Aorta (tissue), 5 donors: ENCODE data around the gene GTF2F2. TPM values are rescaled to one million over a fixed set of nuclear protein-coding genes. Genes with fewer than 3 reads are reported as not detected.
"Not testable (repeated sequence)": the region's sequence is repeated elsewhere in the genome, so short reads cannot be mapped to it uniquely, and the experiment has no call there.

Source experiments
- ATAC-seq: fragments of 200-7000 bp; cut with Tn5 transposase; one replicate; pipeline ENCODE4 v1.9.1; 2022; ENCODE audit warnings: moderate library complexity; ENCODE audit not compliant: low FRiP score
- DNase-seq, 2 donors: peaks; one replicate each; pipeline ENCODE4 v3.0.0-alpha.2; 2020
- H3K27ac ChIP-seq, 2 donors: one replicate each; pipeline ENCODE4 v1.5.1; 2013; ENCODE audit warnings: low read length in 2 of 2, mild to moderate bottlenecking in 2 of 2, moderate library complexity in 2 of 2, control low read depth in 1 of 2, inconsistent platforms in 1 of 2, low read depth in 1 of 2
- H3K27me3 ChIP-seq, 2 donors: one replicate each; pipeline ENCODE4 v1.6.1; 2013; ENCODE audit warnings: control low read depth in 1 of 2, low read length in 1 of 2, mild to moderate bottlenecking in 1 of 2, moderate library complexity in 1 of 2; ENCODE audit not compliant: insufficient read depth in 2 of 2, control insufficient read depth in 1 of 2
- H3K36me3 ChIP-seq, 2 donors: one replicate each; pipeline ENCODE4 v1.6.1; 2013; ENCODE audit warnings: control low read depth in 1 of 2, low read length in 1 of 2, mild to moderate bottlenecking in 1 of 2; ENCODE audit not compliant: insufficient read depth in 2 of 2, control insufficient read depth in 1 of 2
- H3K4me1 ChIP-seq, 2 donors: one replicate each; pipeline ENCODE4 v1.6.1; 2013; ENCODE audit warnings: low read length in 2 of 2, control low read depth in 1 of 2, mild to moderate bottlenecking in 1 of 2, moderate library complexity in 1 of 2; ENCODE audit not compliant: insufficient read depth in 2 of 2, control insufficient read depth in 1 of 2
- H3K4me3 ChIP-seq, 2 donors: one replicate each; pipeline ENCODE4 v1.5.1; 2013; ENCODE audit warnings: low read length in 2 of 2, control low read depth in 1 of 2, mild to moderate bottlenecking in 1 of 2
- H3K9me3 ChIP-seq: one replicate; pipeline ENCODE4 v1.6.1; 2013; ENCODE audit warnings: mild to moderate bottlenecking, low read length; ENCODE audit not compliant: control insufficient read depth
- WGBS, 2 donors: extraction: QIAGEN DNeasy Blood & Tissue Kit; methylation state at CpG; one replicate each; pipeline ENCODE4 v1.1.7; 2013; 5-methylcytosine and 5-hydroxymethylcytosine counted together
- intact Hi-C, 2 donors: fragments of 100-400 bp; cut with DNase I; formaldehyde crosslinking; loops; one replicate each; pipeline versions ENCODE4 v1.14.2 to v1.15.0; 2022
- polyA plus RNA-seq, 2 donors: library from polyadenylated mRNA; stranded (reverse); fragments of 200-250 nt; gene quantifications; one replicate each; pipeline ENCODE4 v1.2.3, GENCODE V29; 2013
- total RNA-seq, 2 donors: library from RNA; stranded (reverse); fragmentation: NEBNext Ultra II Directional; extraction: Animal tissue kit (Norgen Biotek cat#: 25700); gene quantifications; one replicate each; pipeline ENCODE4 v1.2.1, GENCODE V29; 2021
- donor health status: healthy with polysubstance abuse.
- donor health status: Bipolar disorder and iron deficiency.
- donor health status: DM: no; HTN: no; CAD: no.
- donor health status: DM: no; HTN: no; CAD: no.
- donor health status: DM: yes; HTN: yes; CAD: no.

Gene GTF2F2
- total and polyA plus RNA-seq, 4 donors, result 10.5 to 16.5 (median 12.4) TPM

GRCh38 chr13:45298206-45298505 lies 177.8 kb downstream of the GTF2F2 start:
- intact Hi-C loops, result no loop called here
- H3K36me3 ChIP-seq, result no peaks in the 10 kb centered on the region
- no peaks in the 10 kb centered on the region for H3K9me3 ChIP-seq
- DNase-seq (no peak), ATAC-seq (no peak)
- whole genome bisulfite sequencing, 2 donors, result 83 to 93% methylated on average over 2 of the region's 2 CpGs
- no peaks in the 10 kb centered on the region for H3K27me3 ChIP-seq
- H3K27ac ChIP-seq, result no peak overlapping the region
- no peak overlapping the region for H3K4me3 ChIP-seq
- H3K4me1 ChIP-seq, result no peaks in the 10 kb centered on the region

GRCh38 chr13:45298550-45298949 lies 178.2 kb downstream of the GTF2F2 start:
- intact Hi-C loops, H3K36me3 ChIP-seq, H3K27me3 ChIP-seq, H3K4me3 ChIP-seq, H3K4me1 ChIP-seq, ATAC-seq, DNase-seq, H3K9me3 ChIP-seq, H3K27ac ChIP-seq: not testable (repeated sequence)
- WGBS, 2 donors, result 92 to 97% methylated on average over 3 of the region's 3 CpGs

GRCh38 chr13:45299194-45299593 lies 178.9 kb downstream of the GTF2F2 start:
- Histone ChIP-seq H3K36me3 (no peaks in the 10 kb centered on the region), H3K27me3 (no peaks in the 10 kb centered on the region), H3K27ac (no peak overlapping the region), H3K9me3 (no peaks in the 10 kb centered on the region), H3K4me1 (no peaks in the 10 kb centered on the region), H3K4me3 (no peak overlapping the region)
- DNase-seq (no peak), ATAC-seq (no peak)
- intact Hi-C loops, result no loop called here
- 19% methylated on average over 3 of the region's 3 CpGs for WGBS, 2 donors

- Histone ChIP-seq H3K27me3 (no peaks in the 10 kb centered on the region), H3K27ac (no peak overlapping the region), H3K9me3 (no peaks in the 10 kb centered on the region), H3K36me3 (no peaks in the 10 kb centered on the region), H3K4me3 (no peak overlapping the region), H3K4me1 (no peaks in the 10 kb centered on the region)
- DNase-seq (no peak), ATAC-seq (no peak)
- 80 to 82% methylated on average over 9 of the region's 9 CpGs for WGBS, 2 donors
- intact Hi-C loops, result no loop called here
Measured at GRCh38 chr13:45300190-45300985, 180.1 kb downstream of the GTF2F2 start.

GRCh38 chr13:45301263-45301662 lies 181.0 kb downstream of the GTF2F2 start:
- intact Hi-C loops, result no loop called here
- WGBS, 2 donors, result 73 to 82% methylated on average over 11 of the region's 11 CpGs
- H3K4me3 ChIP-seq, result no peak overlapping the region
- no peaks in the 10 kb centered on the region for H3K36me3 ChIP-seq
- ATAC-seq (no peak), DNase-seq (no peak)
- H3K4me1 ChIP-seq, result no peaks in the 10 kb centered on the region
- H3K9me3 ChIP-seq, result no peaks in the 10 kb centered on the region
- no peak overlapping the region for H3K27ac ChIP-seq
- H3K27me3 ChIP-seq, result no peaks in the 10 kb centered on the region

- DNase-seq (no peak), ATAC-seq (no peak)
- Histone ChIP-seq H3K4me1 (no peaks in the 10 kb centered on the region), H3K9me3 (no peaks in the 10 kb centered on the region), H3K4me3 (no peak overlapping the region), H3K27ac (no peak overlapping the region), H3K36me3 (no peaks in the 10 kb centered on the region), H3K27me3 (no peaks in the 10 kb centered on the region)
- intact Hi-C loops, result no loop called here
- 39 to 43% methylated on average over 3 of the region's 3 CpGs for WGBS, 2 donors
Measured at GRCh38 chr13:45302507-45302906, 182.2 kb downstream of the GTF2F2 start.

- Histone ChIP-seq H3K9me3 (no peaks in the 10 kb centered on the region), H3K27me3 (no peaks in the 10 kb centered on the region), H3K4me1 (no peaks in the 10 kb centered on the region), H3K36me3 (no peaks in the 10 kb centered on the region), H3K27ac (no peak overlapping the region), H3K4me3 (no peak overlapping the region)
- intact Hi-C loops, result no loop called here
- ATAC-seq, result no peak
- 80 to 85% methylated on average over 2 of the region's 2 CpGs for WGBS, 2 donors
- DNase-seq, result no peak
Measured at GRCh38 chr13:45303026-45303425, 182.7 kb downstream of the GTF2F2 start.

- intact Hi-C loops, result no loop called here
- no peak overlapping the region for H3K4me3 ChIP-seq
- 83 to 88% methylated on average over 5 of the region's 5 CpGs for WGBS, 2 donors
- H3K27me3 ChIP-seq, result no peaks in the 10 kb centered on the region
- H3K36me3 ChIP-seq, result no peaks in the 10 kb centered on the region
- DNase-seq (no peak), ATAC-seq (no peak)
- H3K27ac ChIP-seq, result no peak overlapping the region
- H3K9me3 ChIP-seq, result no peaks in the 10 kb centered on the region
- H3K4me1 ChIP-seq, result no peaks in the 10 kb centered on the region
Measured at GRCh38 chr13:45303866-45304265, 183.6 kb downstream of the GTF2F2 start.

- DNase-seq (no peak), ATAC-seq (no peak)
- WGBS, 2 donors, result 88 to 89% methylated on average over 5 of the region's 5 CpGs
- H3K27me3 ChIP-seq, result no peaks in the 10 kb centered on the region
- H3K36me3 ChIP-seq, result no peaks in the 10 kb centered on the region
- H3K27ac ChIP-seq, result no peak overlapping the region
- no peaks in the 10 kb centered on the region for H3K9me3 ChIP-seq
- intact Hi-C loops, result loop anchor here in 1 of 2 donors (5.0 kb wide), 1 partner anchor 258 kb away; no protein-coding TSS in a partner anchor
- no peaks in the 10 kb centered on the region for H3K4me1 ChIP-seq
- H3K4me3 ChIP-seq, result no peak overlapping the region
Measured at GRCh38 chr13:45305079-45305478, 184.8 kb downstream of the GTF2F2 start.
